NCI-H748 treated with DMSO at 0.1 percent for 48 hours (cell line): ENCODE measurements around the gene NPEPL1.

ENCODE experiments used
- DNase-seq: peaks from one replicate; lab custom pipeline; 2025; lab: John Stamatoyannopoulos, UW

NPEPL1 gene

GRCh38 chr20:58657986-58658385 lies 34.6 kb upstream of the NPEPL1 start:
- DNase-seq = no peak

DNA sequence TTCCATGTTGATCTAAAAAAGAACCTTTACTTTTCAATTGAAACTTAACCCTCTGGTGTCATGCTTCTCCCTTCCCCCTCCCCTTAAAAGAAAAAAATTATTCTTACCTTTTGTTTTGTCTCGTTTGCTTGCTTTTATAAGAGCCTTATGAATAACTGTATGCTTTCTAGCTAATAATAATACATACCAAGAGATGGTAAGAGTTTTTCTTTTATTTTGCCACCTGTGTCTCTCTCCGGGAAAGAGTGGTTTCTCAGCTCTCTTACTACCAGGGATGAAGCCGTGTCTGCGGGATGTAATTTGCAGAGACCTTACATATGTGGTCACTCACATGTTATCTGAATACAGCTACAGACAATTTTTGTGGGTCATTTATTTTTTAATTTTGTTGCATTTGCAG lies 33.8 kb upstream of the NPEPL1 start:
- no peak for DNase-seq

- no peak for DNase-seq
Measured at GRCh38 chr20:58659841-58660240, 32.8 kb upstream of the NPEPL1 start.

DNA sequence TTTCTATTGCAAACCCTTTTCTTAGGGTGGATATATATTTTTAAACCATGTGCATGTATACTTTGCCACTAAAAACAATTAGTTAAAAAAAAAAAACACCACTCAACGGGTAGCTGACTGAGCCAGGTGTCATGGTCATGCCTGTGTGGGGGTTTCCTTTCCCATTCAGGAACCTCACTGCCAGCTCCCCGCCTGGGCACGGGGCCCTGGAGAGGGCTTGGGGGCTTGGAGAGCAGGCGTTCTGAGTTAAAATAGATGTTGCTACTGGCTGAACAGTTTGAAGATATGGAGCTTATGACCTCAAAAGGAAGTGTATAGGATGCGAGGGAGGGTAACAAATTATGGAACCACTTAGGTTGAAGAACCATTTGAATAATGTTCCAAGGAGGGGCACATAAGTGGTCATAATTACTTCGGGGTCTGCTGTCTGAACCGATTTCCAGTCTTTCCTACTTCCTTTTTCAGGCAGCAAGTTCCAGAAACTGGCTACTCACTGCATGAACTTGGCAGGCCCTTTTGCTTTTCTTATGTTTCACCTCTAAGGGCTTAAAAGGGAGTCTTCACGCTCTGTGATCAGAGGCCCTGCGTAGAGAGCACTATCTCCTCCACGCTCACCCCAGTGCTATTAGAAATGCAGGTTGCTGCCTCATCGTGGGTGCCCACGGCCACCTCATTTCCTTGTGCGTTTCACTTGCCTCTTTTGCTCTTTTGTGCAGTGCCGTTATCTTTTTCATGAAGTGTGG lies 31.6 kb upstream of the NPEPL1 start:
- no peak for DNase-seq

DNA sequence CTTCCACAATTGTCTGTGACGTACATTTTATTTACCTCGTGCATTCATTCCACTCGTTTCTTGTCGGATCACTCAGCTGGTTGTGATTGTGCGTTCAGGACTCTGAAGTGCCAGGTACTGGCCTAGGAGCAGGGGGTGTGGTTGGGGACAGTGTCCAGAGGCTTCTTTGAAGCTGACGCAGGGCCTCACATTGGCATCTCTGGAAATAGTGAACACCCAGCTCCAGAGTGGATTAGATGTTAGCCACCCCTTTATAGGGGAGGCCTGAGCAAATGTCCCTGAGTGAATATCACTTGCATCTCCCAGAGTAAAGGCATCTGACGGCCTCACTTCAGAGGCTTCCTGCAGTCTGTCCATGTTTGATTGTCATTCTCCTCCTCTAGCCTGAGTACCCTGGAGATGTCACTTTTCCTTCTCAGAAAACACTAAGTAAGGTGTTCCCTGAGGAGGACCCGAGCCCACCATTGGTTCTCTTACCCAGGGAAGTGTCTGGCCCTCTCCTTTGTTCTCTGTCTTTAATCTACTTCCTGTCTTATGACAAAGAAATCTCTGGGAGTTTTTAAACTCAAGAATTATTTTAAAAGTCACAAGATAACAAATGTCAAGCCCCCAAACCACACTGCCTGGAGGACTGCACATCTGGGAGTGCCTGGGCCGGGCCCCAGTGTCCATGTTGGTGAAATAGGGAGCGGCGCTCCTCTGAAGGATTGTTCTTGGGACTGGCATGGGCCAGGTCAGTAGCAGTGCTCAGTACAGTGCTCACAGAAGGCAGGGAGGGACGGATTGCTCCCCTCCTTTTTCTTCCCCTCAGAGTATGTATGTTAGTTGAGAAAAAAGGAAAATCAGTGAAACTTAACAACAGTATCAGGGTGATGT lies 30.8 kb upstream of the NPEPL1 start:
- no peak for DNase-seq

- DNase-seq = no peak
Measured at GRCh38 chr20:58664331-58664730, 28.3 kb upstream of the NPEPL1 start.

- DNase-seq = no peak
Measured at GRCh38 chr20:58664883-58665282, 27.7 kb upstream of the NPEPL1 start.

DNA sequence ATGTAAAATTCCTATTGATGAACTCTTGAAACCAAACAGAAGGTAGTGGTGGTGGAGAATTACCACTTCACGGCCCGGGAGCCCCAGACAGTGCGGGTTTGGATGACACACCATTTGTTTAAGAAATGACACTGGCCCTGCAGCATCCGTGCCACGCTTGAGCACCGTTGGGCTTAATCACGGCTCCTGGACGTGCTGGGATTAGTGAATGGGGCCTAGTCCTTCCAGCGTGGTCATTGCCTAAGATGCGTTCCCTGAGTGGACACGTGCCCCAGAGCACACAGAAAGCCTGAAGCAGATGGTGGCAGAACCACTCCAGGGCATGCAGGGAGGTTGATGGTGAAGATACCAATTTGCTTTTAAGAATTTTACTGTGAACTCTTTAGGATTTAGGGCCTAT lies 27.0 kb upstream of the NPEPL1 start:
- no peak for DNase-seq

DNA sequence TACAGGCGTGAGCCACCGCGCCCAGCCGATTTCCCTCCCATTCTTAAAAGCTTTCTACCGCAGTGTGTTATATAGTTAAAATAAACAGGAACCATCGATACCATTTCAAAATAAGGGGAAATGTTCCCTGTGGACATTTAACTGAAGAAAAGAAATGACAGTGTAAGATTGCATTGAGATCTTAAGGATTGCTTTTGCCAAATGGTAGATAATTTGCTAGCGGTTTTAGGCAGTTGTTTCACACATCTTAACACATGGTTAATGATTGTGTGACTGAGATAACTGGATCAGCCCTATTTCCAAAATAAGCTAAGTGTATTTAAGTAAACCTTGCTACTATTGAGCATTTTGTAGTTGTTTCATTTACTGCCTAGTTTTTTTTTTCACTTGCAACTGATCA lies 25.9 kb upstream of the NPEPL1 start:
- no peak for DNase-seq

DNA sequence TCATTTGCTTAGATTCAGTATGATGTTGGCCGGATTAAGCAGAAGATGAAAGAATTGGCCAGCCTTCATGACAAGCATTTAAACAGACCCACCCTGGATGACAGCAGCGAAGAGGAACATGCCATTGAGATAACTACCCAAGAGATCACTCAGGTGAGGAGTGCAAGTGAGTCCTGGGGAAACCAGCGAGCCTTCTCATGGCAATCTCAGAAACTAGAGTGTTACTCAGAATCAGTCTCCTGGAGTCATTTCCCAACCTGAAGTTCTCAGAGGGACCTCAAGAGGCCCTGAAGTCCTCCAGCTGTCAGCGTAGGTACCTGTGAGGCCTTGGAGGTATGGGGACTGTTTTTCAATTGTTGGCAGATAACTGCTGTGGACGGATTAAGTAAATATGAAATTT lies 24.6 kb upstream of the NPEPL1 start:
- no peak for DNase-seq

GRCh38 chr20:58668901-58669286 lies 23.7 kb upstream of the NPEPL1 start:
- DNase-seq = no peak

DNA sequence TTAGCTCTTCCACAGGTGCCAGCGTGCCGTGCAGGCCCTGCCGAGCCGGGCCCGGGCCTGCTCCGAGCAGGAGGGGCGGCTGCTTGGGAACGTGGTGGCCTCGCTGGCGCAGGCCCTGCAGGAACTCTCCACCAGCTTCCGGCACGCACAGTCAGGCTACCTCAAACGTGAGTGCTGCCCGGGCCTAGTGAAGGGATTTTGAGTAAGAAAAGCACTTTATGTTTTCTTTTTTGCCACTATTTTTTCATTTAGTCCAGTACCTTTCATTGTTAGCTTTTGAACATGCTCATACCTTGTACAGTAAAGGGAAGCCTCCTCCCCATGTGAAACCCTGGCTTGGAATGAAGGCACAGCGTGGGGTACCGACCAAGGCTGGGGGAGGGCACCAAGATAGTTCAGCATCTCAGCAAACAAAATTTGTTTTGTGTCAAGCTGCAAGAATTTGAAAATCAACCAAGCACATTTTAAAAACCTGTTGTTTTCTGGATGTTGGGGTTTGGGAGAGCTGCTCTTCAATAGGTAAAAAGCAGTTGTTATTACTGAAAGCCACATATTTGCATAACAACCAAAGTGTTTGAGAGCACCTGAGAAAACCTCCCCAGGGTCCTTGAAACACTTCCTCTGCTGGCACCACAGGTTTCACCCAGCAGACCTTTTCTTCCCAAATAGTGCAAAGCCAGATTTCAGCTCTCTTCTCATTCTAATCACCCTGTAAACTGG lies 23.2 kb upstream of the NPEPL1 start:
- no peak for DNase-seq

- DNase-seq = no peak
Measured at GRCh38 chr20:58670102-58670501, 22.5 kb upstream of the NPEPL1 start.

GRCh38 chr20:58670659-58671058 lies 21.9 kb upstream of the NPEPL1 start:
- no peak for DNase-seq

- no peak for DNase-seq
Measured at GRCh38 chr20:58673119-58673518, 19.5 kb upstream of the NPEPL1 start.

GRCh38 chr20:58675146-58675584 lies 17.4 kb upstream of the NPEPL1 start:
- DNase-seq = no peak

- DNase-seq = no peak
Measured at GRCh38 chr20:58675641-58676040, 17.0 kb upstream of the NPEPL1 start.

GRCh38 chr20:58676161-58676560 lies 16.4 kb upstream of the NPEPL1 start:
- no peak for DNase-seq

GRCh38 chr20:58677079-58677604 lies 15.5 kb upstream of the NPEPL1 start:
- peak; percentile 26 for DNase-seq

DNA sequence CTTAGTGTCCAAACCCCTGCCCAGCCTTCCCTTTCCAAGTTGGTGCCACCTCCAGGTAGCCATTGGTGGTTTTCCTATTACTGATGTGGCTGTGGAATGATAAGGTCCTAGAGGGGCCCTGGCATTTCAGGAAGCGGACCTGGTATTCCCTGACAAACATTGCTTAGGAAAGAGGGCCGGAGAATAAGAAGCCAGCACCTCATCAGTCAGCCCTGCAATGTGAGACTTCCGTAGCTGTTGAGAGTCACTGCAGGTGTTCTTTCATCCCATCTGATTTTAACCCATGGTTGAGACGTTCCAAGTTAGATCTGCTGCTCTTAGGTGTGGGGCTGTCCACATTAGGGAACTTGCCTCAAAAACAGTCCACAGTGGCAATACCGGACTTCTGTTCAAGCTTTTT lies 14.8 kb upstream of the NPEPL1 start:
- no peak for DNase-seq

GRCh38 chr20:58678806-58679205 lies 13.8 kb upstream of the NPEPL1 start:
- DNase-seq = no peak
